A204.1 (cell line): ENCODE results near the gene OTOGL.
"Not testable (repeated sequence)": the region's sequence is repeated elsewhere in the genome, so short reads cannot be mapped to it uniquely, and the experiment has no call there.

Source experiments
- FAIRE-seq: peaks from 2 replicates; lab custom pipeline; 2012; peaks lifted over from hg19 to GRCh38; lab: Jason Lieb, UNC

OTOGL gene

GRCh38 chr12:80230068-80230467, 130.7 kb downstream of the OTOGL start:
- no peak for FAIRE-seq

GRCh38 chr12:80232837-80233236, 133.5 kb downstream of the OTOGL start:
- FAIRE-seq: no peak

GRCh38 chr12:80233926-80234325, 134.6 kb downstream of the OTOGL start:
- no peak for FAIRE-seq

- FAIRE-seq: no peak
Observed at GRCh38 chr12:80234667-80235066, 135.3 kb downstream of the OTOGL start.

DNA sequence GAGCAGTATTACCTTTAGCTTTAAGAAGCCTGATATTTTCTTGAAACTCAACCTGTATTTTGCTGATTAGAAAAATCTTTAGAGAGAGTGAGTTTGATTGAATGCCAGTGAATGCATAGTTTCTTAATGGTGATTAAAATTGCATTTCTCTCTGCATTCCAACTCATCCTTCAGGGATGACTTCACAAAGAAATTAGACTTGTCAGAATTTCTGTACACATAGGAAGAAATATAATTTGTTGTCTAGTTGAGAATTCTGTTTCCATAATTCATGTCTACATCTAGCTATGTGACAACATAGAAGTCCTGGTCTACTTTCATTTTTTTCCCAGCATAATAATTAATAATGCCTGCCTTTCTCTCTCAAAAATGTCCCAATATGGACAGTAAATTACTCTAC, 136.6 kb downstream of the OTOGL start:
- FAIRE-seq: no peak

DNA sequence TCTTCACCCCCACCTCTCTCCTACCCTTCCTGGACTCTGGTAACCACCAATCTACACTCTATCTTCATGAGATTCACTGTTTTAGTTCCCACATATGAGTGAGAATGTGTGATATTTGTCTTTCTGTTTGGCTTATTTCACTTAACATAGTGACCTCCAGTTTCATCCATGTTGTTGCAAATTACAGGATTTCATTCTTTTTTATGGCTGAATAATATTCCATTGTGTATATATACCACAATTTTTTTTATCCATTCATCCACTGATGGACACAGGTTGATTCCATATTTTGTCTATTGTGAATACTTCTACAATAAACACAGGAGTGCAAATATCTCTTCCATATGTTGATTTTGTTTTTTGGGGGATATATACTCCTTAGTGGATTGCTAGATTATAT, 140.5 kb downstream of the OTOGL start:
- FAIRE-seq: no peak

- FAIRE-seq: no peak
Observed at GRCh38 chr12:80241576-80242273, 142.4 kb downstream of the OTOGL start.

DNA sequence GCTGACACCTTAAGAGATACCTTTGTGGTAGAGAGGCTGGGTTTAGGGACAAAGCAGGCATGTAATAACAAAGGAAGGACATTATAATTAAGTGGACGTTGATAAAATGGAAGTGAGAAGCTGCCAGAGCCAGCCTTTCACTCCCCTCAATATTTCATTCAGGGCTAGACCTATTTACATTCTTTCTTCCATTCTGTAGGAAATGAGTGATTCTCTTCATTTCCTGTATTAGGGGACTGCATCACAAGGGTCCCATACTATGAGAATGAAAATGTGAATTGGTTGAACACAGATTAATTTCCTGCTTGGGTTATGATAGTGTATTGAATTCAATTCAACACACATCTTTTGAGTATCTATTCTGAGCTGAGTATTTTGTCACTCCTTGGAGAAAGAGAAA, 143.0 kb downstream of the OTOGL start:
- FAIRE-seq: no peak

GRCh38 chr12:80249581-80249980, 150.2 kb downstream of the OTOGL start:
- FAIRE-seq: not testable (repeated sequence)

GRCh38 chr12:80257920-80258319, 158.6 kb downstream of the OTOGL start:
- FAIRE-seq: no peak

- FAIRE-seq: no peak
Observed at GRCh38 chr12:80260269-80260668, 160.9 kb downstream of the OTOGL start.

DNA sequence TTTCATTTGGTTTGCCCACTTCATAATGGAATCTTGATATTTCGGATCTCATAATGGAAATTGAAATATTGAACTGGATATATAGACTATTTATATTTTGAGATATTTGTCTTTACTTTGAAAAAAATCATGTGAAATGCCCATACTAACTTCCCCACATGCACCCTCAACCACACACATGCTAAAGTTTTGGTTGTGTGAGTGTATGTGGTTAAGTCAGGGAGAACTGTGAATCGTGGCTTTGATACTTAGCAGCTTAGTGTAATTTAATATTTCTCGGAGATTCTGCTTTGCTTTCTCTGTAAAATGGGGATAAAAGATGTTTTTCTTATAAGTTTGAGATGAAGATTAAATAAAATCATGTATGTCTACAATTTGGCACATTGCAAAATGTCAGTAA, 162.1 kb downstream of the OTOGL start:
- no peak for FAIRE-seq

GRCh38 chr12:80262346-80262745, 163.0 kb downstream of the OTOGL start:
- no peak for FAIRE-seq

GRCh38 chr12:80262771-80263170, 163.4 kb downstream of the OTOGL start:
- peak; percentile 16 for FAIRE-seq

- FAIRE-seq: no peak
Observed at GRCh38 chr12:80264386-80264785, 165.0 kb downstream of the OTOGL start.

GRCh38 chr12:80264891-80265290, 165.6 kb downstream of the OTOGL start:
- no peak for FAIRE-seq

DNA sequence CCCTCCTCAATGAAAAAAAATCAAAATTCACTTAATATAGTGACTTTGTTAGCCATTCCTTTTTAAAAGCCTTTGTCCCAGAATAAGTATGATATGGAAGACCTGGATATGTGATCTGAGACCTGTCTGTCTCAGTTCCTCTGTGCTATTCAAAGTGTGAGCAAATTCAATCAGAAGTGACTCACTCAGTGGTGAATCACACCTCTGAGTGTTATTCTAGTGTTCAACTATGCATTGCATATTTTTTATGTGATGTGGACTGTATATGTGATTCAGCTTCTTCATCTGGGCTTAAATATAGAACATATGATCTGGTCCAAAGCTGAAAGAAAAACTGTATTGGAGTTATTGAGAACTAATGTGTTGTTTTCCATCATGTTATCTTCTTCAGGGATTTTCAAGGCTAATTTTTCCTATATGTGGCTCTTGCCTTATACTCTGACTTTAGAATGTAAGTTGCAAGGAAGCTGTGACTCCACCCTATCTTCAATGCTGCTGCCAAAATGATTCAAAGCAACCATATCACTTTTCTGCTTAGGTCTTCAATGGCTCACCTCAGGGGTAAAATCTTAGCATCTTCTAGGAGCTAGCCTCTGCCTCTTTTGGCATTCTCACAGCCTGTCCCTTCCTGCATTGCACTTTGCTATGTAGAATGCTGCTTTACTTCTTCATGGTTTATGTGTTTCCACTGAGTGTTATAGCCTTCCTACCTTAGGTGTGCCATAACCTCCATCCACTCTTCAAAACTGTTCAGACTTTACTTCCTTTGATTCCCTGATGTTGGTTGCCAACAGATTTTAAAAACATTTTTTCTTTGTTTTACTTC, 169.8 kb downstream of the OTOGL start:
- FAIRE-seq: no peak

DNA sequence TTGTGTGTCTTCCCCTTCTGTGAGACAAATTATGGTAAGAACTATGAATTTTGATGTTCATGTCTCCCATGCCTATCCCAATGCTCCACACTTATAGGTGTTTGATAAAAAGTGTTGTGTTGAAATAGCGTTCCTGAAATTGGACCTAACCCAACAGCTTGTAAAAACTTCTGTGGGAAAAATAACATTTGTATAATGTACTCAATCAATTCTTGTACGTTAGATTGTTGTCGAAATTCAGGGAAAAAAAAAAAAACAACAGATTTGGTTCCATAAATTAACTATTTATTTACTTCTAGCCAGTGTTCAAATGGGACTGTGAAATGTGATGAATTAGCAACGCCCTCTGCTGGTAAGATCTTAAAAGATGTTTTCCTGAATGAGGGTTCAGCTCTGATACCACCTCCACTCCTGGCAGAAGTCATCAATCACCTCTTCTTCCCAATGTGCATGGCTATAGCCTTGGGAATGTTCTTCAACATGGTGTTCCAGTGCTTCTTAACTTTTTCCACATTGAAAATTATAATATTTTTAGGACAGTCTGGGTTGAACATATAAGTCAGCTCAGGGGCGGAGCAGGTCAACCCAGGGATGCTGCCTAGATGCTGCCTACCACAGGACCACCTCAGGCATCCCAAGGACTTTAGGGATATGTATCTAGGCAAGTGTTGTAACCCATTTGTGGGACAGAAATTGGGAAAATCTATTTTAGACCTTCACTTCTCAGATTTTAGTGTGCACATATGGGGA, 170.6 kb downstream of the OTOGL start:
- FAIRE-seq: peak; percentile 23

- no peak for FAIRE-seq
Observed at GRCh38 chr12:80271780-80272179, 172.4 kb downstream of the OTOGL start.

DNA sequence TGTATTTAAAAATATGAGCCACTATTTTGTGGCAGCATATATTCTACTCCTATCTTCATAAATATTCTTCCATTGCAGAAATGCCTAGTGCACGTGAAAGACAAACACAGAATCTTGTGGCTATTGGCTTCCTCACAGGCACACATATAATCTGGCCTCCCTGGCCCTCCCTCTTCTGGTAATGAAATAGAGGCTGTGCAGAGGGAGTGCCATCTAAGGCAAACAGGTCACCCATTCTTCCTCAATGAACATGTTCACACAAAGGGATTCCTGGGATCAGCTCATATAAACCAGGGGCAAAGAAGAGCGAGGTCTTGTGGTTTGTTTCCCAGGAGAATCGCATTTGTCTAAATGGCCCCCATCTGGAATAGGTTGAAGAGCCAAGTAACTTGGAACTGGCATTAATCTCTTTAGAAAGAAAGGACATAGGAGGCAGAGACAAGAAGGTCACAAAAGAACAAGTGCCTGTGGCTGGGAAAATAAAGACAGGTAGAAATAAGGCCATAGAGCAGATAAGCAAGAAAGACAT, 173.1 kb downstream of the OTOGL start:
- FAIRE-seq: no peak

- FAIRE-seq: no peak
Observed at GRCh38 chr12:80273144-80273543, 173.8 kb downstream of the OTOGL start.

GRCh38 chr12:80277732-80278131, 178.4 kb downstream of the OTOGL start:
- FAIRE-seq: no peak

GRCh38 chr12:80282226-80282625, 182.9 kb downstream of the OTOGL start:
- no peak for FAIRE-seq
